ENCODE data around the gene HPS4.

Gene HPS4

GRCh38 chr22:26481694-26482093 is 1.9 kb downstream of the HPS4 start:
- DNase-seq (ENCODE audit: low read depth) = no peak
- no peak overlapping the region for H3K4me3 ChIP-seq (ENCODE audit: control insufficient read depth, low read depth, low read length)
- no peak for TF ChIP-seq CTCF (conservative IDR thresholded peaks at IDR 0.05; ENCODE audit: control insufficient read depth, insufficient read depth, low read depth, low read length)

DNA sequence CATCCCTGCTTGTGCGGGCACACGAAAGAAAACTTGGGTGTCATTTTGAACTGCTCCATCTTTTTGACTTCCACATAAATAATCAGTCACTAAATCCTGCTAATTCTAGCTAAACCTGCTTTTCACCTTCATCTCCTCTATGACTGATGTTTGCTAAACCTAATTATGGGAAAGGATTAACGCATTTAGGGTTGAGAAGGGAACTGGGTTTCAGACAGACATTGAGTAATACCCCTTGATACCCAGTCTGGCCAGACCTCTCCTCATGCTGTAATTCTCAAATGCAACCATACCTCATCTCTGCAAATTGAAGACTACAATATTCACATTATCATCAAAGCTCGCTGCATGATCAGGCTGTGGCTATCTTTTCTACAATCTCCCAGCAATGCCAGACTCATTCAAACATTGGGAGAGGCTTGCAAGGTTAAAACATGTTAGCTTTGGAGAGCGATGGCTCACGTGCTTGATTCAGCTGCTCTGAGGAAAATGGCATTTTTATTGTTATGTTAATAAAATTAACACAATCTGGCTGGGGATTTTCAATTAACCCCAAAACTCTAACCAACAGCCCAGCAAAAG is 2.4 kb downstream of the HPS4 start:
- no peak for TF ChIP-seq CTCF (conservative IDR thresholded peaks at IDR 0.05; ENCODE audit: control insufficient read depth, insufficient read depth, low read depth, low read length)
- H3K4me3 ChIP-seq (ENCODE audit: control insufficient read depth, low read depth, low read length) = no peak overlapping the region
- DNase-seq (ENCODE audit: low read depth) = no peak

- no peak for DNase-seq (ENCODE audit: low read depth)
- H3K4me3 ChIP-seq (ENCODE audit: control insufficient read depth, low read depth, low read length) = no peak overlapping the region
- TF ChIP-seq CTCF (conservative IDR thresholded peaks at IDR 0.05; ENCODE audit: control insufficient read depth, insufficient read depth, low read depth, low read length) = no peak
Measured at GRCh38 chr22:26480611-26480932, 3.0 kb downstream of the HPS4 start.

DNA sequence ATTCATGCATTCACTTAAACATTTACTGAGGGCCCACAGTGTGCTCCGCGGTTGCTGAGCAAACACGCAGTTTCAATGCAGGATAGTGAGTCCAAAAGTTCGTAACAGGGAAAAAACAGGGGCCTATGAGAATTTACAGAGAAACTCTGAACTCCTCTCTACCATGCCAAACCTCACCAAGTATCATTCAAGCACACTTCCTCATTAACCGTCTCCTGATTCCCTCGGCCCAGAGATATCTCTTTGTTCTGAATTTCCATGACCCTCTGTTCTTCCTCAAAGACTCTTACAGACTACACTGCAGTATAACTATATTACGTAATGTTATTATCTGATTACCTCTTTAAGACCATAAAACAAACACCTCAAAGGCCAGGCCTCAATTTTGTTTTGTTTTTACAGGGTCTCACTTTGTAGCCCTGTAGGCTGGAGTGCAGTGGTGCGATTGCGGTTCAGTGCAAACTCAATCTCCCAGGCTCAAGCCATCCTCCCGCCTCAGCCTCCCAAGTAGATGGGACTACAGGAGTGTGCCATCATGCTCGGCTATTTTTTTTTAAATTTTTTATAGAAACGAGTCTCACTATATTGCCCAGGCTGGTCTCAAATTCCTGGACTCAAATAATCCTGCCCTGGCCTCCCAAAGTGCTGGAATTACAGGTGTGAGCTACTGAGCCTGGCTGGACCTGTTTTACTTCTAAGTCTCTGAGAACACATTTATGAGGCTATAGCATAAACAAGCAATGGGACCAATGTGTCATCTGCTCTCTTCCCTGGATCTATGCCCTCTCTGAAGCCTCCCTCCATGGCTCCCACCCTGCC is 3.6 kb downstream of the HPS4 start:
- TF ChIP-seq CTCF (conservative IDR thresholded peaks at IDR 0.05; ENCODE audit: control insufficient read depth, insufficient read depth, low read depth, low read length) = no peak
- peak overlapping the region; percentile 31 for H3K4me3 ChIP-seq (ENCODE audit: control insufficient read depth, low read depth, low read length)
- DNase-seq (ENCODE audit: low read depth) = no peak

DNA sequence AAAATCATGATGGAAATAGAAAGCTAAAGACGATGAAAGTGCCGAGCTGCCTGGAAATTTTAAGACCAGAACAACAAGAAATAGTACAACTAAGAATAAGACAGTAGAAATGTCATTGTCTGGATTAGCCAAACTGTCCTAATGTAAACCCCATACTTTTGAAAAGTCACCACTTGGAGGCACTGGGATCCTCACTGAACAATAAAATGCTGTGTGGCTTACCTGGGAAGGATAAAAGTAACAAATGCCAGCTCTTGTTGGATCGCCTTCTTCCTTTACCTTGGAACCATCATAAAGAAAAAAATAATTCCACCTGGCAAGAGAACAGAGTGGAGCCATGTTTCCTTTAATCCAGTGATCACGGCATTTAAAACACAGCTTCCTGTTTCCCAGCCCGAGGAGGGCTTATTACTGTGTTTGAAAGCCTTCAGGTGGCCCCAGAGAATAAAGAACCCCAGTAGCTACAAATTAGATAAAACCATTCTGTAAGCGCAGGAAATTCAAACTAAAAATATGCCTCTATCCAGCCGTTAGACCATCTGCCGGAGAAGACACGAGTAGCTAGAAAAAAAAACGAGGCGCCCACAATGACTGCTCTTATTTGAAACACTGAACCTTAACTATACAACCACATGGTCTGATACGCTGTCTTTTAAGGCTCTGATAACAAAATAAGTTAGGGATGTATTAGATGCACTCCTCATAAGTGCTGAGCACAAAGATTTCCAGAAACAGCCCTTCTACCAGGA is 4.4 kb downstream of the HPS4 start:
- DNase-seq (ENCODE audit: low read depth) = no peak
- TF ChIP-seq CTCF (conservative IDR thresholded peaks at IDR 0.05; ENCODE audit: control insufficient read depth, insufficient read depth, low read depth, low read length) = no peak
- peak overlapping the region; percentile 31 for H3K4me3 ChIP-seq (ENCODE audit: control insufficient read depth, low read depth, low read length)

- no peak for DNase-seq (ENCODE audit: low read depth)
- TF ChIP-seq CTCF (conservative IDR thresholded peaks at IDR 0.05; ENCODE audit: control insufficient read depth, insufficient read depth, low read depth, low read length) = no peak
- H3K4me3 ChIP-seq (ENCODE audit: control insufficient read depth, low read depth, low read length) = no peak overlapping the region
Measured at GRCh38 chr22:26477341-26477731, 6.2 kb downstream of the HPS4 start.
